ENCODE results near the gene CCDC127.

DNA sequence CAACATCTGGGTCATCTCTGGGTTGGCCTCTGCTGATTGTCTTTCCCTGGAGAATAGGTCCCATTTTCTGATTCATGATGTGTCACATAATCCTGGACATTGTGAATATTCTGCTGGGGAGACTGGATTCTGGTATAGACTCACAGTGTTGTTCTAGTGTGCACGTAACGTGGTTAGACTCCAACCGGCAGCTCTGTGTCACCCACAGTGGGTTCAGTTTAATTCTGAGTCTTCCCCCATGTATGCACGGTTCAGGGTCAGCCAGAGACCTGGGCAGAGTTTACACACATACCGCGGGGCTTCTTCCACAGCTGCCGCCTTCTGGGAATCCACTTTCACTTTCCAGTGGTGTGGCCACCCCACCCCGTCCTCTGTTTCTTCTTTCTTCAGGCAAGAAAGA, 64.7 kb downstream of the CCDC127 start:
- TF ChIP-seq GATA2 (IDR thresholded peaks at IDR 0.05; ENCODE audit: low read depth, low read length) (no peak), GATA3 (IDR thresholded peaks at IDR 0.05; ENCODE audit: low read depth, low read length) (no peak)

Data from SH-SY5Y (cell line).